HepG2 (cell line): ENCODE data around the gene LRRC3. TPM values are rescaled to one million over a fixed set of nuclear protein-coding genes. Genes with fewer than 3 reads are reported as not detected.

ENCODE experiments used
- ATAC-seq: fragments of 200-7000 bp; cut with Tn5 transposase; 3 replicates; pipeline ENCODE4 v1.9.1; 2020; ENCODE audit warnings: mild to moderate bottlenecking, moderate library complexity
- BruUV-seq: library from RNA; stranded (reverse); fragments of 400-500 nt; replicated peaks from 2 replicates; lab custom pipeline; 2021; lab: Mats Ljungman, UMichigan
- CTCF ChIA-PET: fragments of 300-600 bp; formaldehyde crosslinking; extraction: SDS; loops from one replicate; lab custom pipeline; 2021; ENCODE audit warnings: low total read pairs, inconsistent platforms, low intra/inter-chr PET ratio; lab: Yijun Ruan, JAX
- POLR2A ChIA-PET: fragments of 350-600 bp; sonication (Branson Sonifier 250); formaldehyde crosslinking; loops from one replicate; lab custom pipeline; 2020; ENCODE audit warnings: antibody characterized with exemption, inconsistent platforms; lab: Yijun Ruan, JAX
- DNase-seq: peaks from one replicate; pipeline ENCODE4 v3.0.0-alpha.2; 2015; ENCODE audit warnings: low spot score
- FAIRE-seq: peaks from 3 replicates; lab custom pipeline; 2011; peaks lifted over from hg19 to GRCh38; lab: Jason Lieb, UNC
- H2AFZ ChIP-seq: one replicate; pipeline ENCODE4 v1.6.1; 2011; ENCODE audit warnings: low read length, inconsistent platforms
- H3K27ac ChIP-seq: fragments of 300-600 bp; 3 replicates; pipeline ENCODE4 v1.8.0; 2011; ENCODE audit warnings: mixed run types, mild to moderate bottlenecking, mixed read lengths, low read length, inconsistent platforms; ENCODE audit not compliant: insufficient read depth; ENCODE audit errors: extremely low read length
- H3K27me3 ChIP-seq, 2 experiments: fragments of 200-600 bp in 1 of 2; 2 replicates in 1 of 2; 3 replicates in 1 of 2; pipeline versions ENCODE4 v1.6.0 to v1.8.0; 2011; ENCODE audit warnings: low read length in 2 of 2, mild to moderate bottlenecking in 2 of 2, moderate library complexity in 2 of 2, inconsistent platforms in 1 of 2; ENCODE audit not compliant: insufficient read depth in 2 of 2, control insufficient read depth in 1 of 2
- H3K36me3 ChIP-seq, 2 experiments: fragments of 200-600 bp in 1 of 2; replicated peaks in 1 of 2; 2 replicates in 1 of 2; 3 replicates in 1 of 2; pipeline versions ENCODE4 v1.5.1 to v1.8.0; 2011; ENCODE audit warnings: low read length in 2 of 2, inconsistent platforms in 1 of 2; ENCODE audit not compliant: insufficient read depth in 2 of 2, control insufficient read depth in 1 of 2
- H3K4me1 ChIP-seq: 2 replicates; pipeline ENCODE4 v1.5.1; 2012; ENCODE audit warnings: low read length, inconsistent platforms; ENCODE audit not compliant: insufficient read depth
- H3K4me2 ChIP-seq: 2 replicates; pipeline ENCODE4 v1.6.0; 2011; ENCODE audit warnings: low read depth, low read length, inconsistent platforms
- H3K4me3 ChIP-seq, 3 experiments: fragments of 200-600 bp in 1 of 3; sonication (generic), shearing (Covaris generic) in 1 of 3; replicated peaks in 1 of 3; 2 replicates each; pipeline ENCODE4 v1.5.1; 2011 to 2016; ENCODE audit warnings: low read length in 3 of 3, inconsistent platforms in 2 of 3, low read depth in 2 of 3, mild to moderate bottlenecking in 2 of 3, control low read depth in 1 of 3, mixed read lengths in 1 of 3; ENCODE audit not compliant: insufficient read depth in 1 of 3
- H3K79me2 ChIP-seq: one replicate; pipeline ENCODE4 v1.6.1; 2011; ENCODE audit warnings: low read length, inconsistent platforms; ENCODE audit not compliant: insufficient read depth
- H3K9ac ChIP-seq: 2 replicates; pipeline ENCODE4 v1.6.0; 2011; ENCODE audit warnings: mild to moderate bottlenecking, low read depth, low read length, inconsistent platforms; ENCODE audit not compliant: insufficient read depth
- H3K9me3 ChIP-seq: 2 replicates; pipeline ENCODE4 v1.5.1; 2012; ENCODE audit warnings: mild to moderate bottlenecking, low read length
- H4K20me1 ChIP-seq: 2 replicates; pipeline ENCODE4 v1.6.0; 2011; ENCODE audit warnings: inconsistent platforms, mild to moderate bottlenecking, low read length, moderate library complexity; ENCODE audit not compliant: insufficient read depth
- BCL6 ChIP-seq: IDR thresholded peaks from 2 replicates; pipeline ENCODE4 v1.6.1; 2016; ENCODE audit warnings: missing genetic modification reagents, missing compliant biosample characterization
- BHLHE40 ChIP-seq: IDR thresholded peaks from 2 replicates; pipeline ENCODE4 v1.6.1; 2011; ENCODE audit warnings: low read length, improper control_type of control experiment
- CREB3 ChIP-seq: sonication (generic); formaldehyde crosslinking; IDR thresholded peaks from 2 replicates; pipeline ENCODE4 v1.5.0; 2020; ENCODE audit warnings: missing genetic modification reagents
- DRAP1 ChIP-seq: IDR thresholded peaks from 2 replicates; pipeline ENCODE4 v1.6.1; 2016; ENCODE audit warnings: missing genetic modification reagents, missing compliant biosample characterization
- E2F5 ChIP-seq: sonication (generic); formaldehyde crosslinking; conservative IDR thresholded peaks from 2 replicates; pipeline ENCODE4 v1.4.0; 2020; ENCODE audit warnings: missing genetic modification reagents
- GABPA ChIP-seq, 2 experiments: IDR thresholded peaks; 2 replicates each; pipeline ENCODE4 v1.6.1; 2011 to 2016; ENCODE audit warnings: low read depth in 2 of 2, low read length in 1 of 2, missing biosample characterization in 1 of 2, missing genetic modification characterization in 1 of 2
- HIVEP1 ChIP-seq: sonication (generic); formaldehyde crosslinking; IDR thresholded peaks from 2 replicates; pipeline ENCODE4 v1.4.0; 2020; ENCODE audit warnings: mild to moderate bottlenecking, missing genetic modification reagents
- HNRNPK ChIP-seq: fragments of 200-400 bp; formaldehyde crosslinking; IDR thresholded peaks from 2 replicates; pipeline ENCODE4 v1.6.1; 2018; ENCODE audit warnings: low read length, low read depth, moderate library complexity, mild to moderate bottlenecking; ENCODE audit not compliant: poor library complexity, severe bottlenecking
- JUND ChIP-seq: sonication (generic); formaldehyde crosslinking; IDR thresholded peaks from 2 replicates; pipeline ENCODE4 v1.8.0; 2022; ENCODE audit warnings: mild to moderate bottlenecking, missing genetic modification reagents
- NFYC ChIP-seq: IDR thresholded peaks from 2 replicates; pipeline ENCODE4 v1.6.1; 2016; ENCODE audit warnings: missing genetic modification reagents, missing compliant biosample characterization
- POLR2A ChIP-seq, 2 experiments: IDR thresholded peaks; 2 replicates each; pipeline ENCODE4 v1.6.1; 2011; ENCODE audit warnings: low read depth in 2 of 2, low read length in 2 of 2, mild to moderate bottlenecking in 1 of 2, moderate library complexity in 1 of 2; ENCODE audit not compliant: insufficient read depth in 1 of 2
- POLR2AphosphoS5 ChIP-seq: IDR thresholded peaks from 2 replicates; pipeline ENCODE4 v1.6.1; 2012; ENCODE audit warnings: low read depth, low read length
- POLR2G ChIP-seq: fragments of 200-400 bp; formaldehyde crosslinking; IDR thresholded peaks from 2 replicates; pipeline ENCODE4 v1.6.1; 2018; ENCODE audit warnings: mild to moderate bottlenecking, low read depth, low read length, moderate library complexity
- RBM22 ChIP-seq: fragments of 200-400 bp; formaldehyde crosslinking; optimal IDR thresholded peaks from 2 replicates; pipeline ENCODE3; 2017; ENCODE audit warnings: mild to moderate bottlenecking, low read length, moderate library complexity
- ZBTB33 ChIP-seq: sonication (generic); formaldehyde crosslinking; IDR thresholded peaks from 2 replicates; pipeline ENCODE4 v1.4.0; 2020; ENCODE audit warnings: missing genetic modification reagents
- ZBTB7A ChIP-seq: sonication (generic); formaldehyde crosslinking; IDR thresholded peaks from 2 replicates; pipeline ENCODE4 v1.8.0; 2022; ENCODE audit warnings: mild to moderate bottlenecking, missing genetic modification reagents
- ZNF274 ChIP-seq: sonication (generic); formaldehyde crosslinking; IDR thresholded peaks from 2 replicates; pipeline ENCODE4 v1.5.1; 2020; ENCODE audit warnings: mild to moderate bottlenecking, missing genetic modification reagents
- ZNF816 ChIP-seq: sonication (generic); formaldehyde crosslinking; IDR thresholded peaks from 2 replicates; pipeline ENCODE4 v1.8.0; 2022; ENCODE audit warnings: missing genetic modification reagents, mild to moderate bottlenecking, borderline replicate concordance
- WGBS: methylation state at CpG from one replicate; pipeline ENCODE4 v1.1.6; 2017; ENCODE audit warnings: low lambda C conversion rate; 5-methylcytosine and 5-hydroxymethylcytosine counted together
- in situ Hi-C: cut with HindIII; loops from 2 replicates; pipeline ENCODE4 v1.10.0; 2017; ENCODE audit warnings: low pct_unique_long_range_greater_than_20kb; ENCODE audit not compliant: extremely low pct_ligation_motif_present
- intact Hi-C: fragments of 100-400 bp; cut with micrococcal nuclease; formaldehyde crosslinking; loops from one replicate; pipeline ENCODE4 v1.10.0; 2022; ENCODE audit not compliant: unreplicated experiment
- polyA plus RNA-seq, 8 experiments: library from polyadenylated mRNA; depleted of rRNA in 3 of 8; stranded (reverse) in 7 of 8; unstranded in 1 of 8; fragments of >200 nt; fragmentation: Illumina TruSeq in 4 of 8; extraction: Trizol in 4 of 8; gene quantifications; 2 replicates each; pipeline versions ENCODE4 v1.2.1 to v1.2.3, GENCODE V29; 2011 to 2016; ENCODE audit warnings: low read depth in 4 of 8, missing spikeins in 1 of 8, mixed read lengths in 1 of 8; ENCODE audit not compliant: insufficient read depth in 1 of 8
- total RNA-seq, 5 experiments: library from RNA; depleted of rRNA; stranded (reverse); fragments of >200 nt; fragmentation: Illumina TruSeq; extraction: Trizol; gene quantifications; 2 replicates each; pipeline ENCODE4 v1.2.3, GENCODE V29; 2016; ENCODE audit warnings: low read depth in 1 of 5

Gene LRRC3
- total and polyA plus RNA-seq, 2 of the 13 experiments (the other 11 are each of a cell fraction or from before 2014, with no cell fraction given): 4.8 to 16.5 TPM

GRCh38 chr21:44484498-44485253, 29.4 kb downstream of the LRRC3 start:
- no peak for FAIRE-seq
- Histone ChIP-seq H3K9me3 (no peaks in the 10 kb centered on the region), H3K4me2 (peak overlapping the region; percentile 97), H3K9ac (peak overlapping the region; percentile 95), H3K27ac (peak overlapping the region; percentile 90), H3K36me3 (peaks cover 5% of the 10 kb centered on the region in 2 experiments; a peak in 2 of 5 replicates), H3K27me3 (no peaks in the 10 kb centered on the region; a peak in 1 of 5 replicates), H3K4me3 (peak overlapping the region; percentile 64 to 81 (median 69)), H2AFZ (no peak overlapping the region), H4K20me1 (no peaks in the 10 kb centered on the region), H3K4me1 (peaks cover 79% of the 10 kb centered on the region), H3K79me2 (peaks cover 49% of the 10 kb centered on the region)
- in situ Hi-C loops (loop anchor here (5.0 kb wide), 2 partner anchors 42 to 107 kb away; no protein-coding TSS in a partner anchor), intact Hi-C loops (loop anchor here (10.0 kb wide), 1 partner anchor 180 kb away; the partner anchor contains the start of gene PFKL)
- TF ChIP-seq ZBTB7A (CRISPR knock-in tag) (no peak), BCL6 (CRISPR knock-in tag) (peak; percentile 27; the same call in 1 of the 2 replicates), POLR2G (peak; percentile 41; the same call in 1 of the 2 replicates), HIVEP1 (CRISPR knock-in tag) (no peak), ZBTB33 (0 out of 2 replicates have a peak, but pooled peaks have one; percentile 14), ZNF816 (0 out of 2 replicates have a peak, but pooled peaks have one; percentile 5), CREB3 (CRISPR knock-in tag) (0 out of 2 replicates have a peak, but pooled peaks have one; percentile 2), BHLHE40 (no peak), RBM22 (no peak), DRAP1 (CRISPR knock-in tag) (peak; percentile 72), NFYC (CRISPR knock-in tag) (peak; percentile 66), E2F5 (CRISPR knock-in tag) (no peak), POLR2AphosphoS5 (peak; percentile 66; the same call in 1 of the 2 replicates), POLR2A (IDR thresholded peaks at IDR 0.05; ENCODE audit: insufficient read depth in 1 of 2, low read depth in 2 of 2, low read length in 2 of 2) (0 out of 4 replicates have a peak, but pooled peaks of 1 of the 2 experiments have one; percentile 32), HNRNPK (peak; percentile 41), JUND (no peak), GABPA (IDR thresholded peaks at IDR 0.05; ENCODE audit: low read depth, low read length) (no peak), GABPA (CRISPR knock-in tag; IDR thresholded peaks at IDR 0.05; ENCODE audit: low read depth) (peak; percentile 64; the same call in 1 of the 2 replicates), ZNF274 (CRISPR knock-in tag) (no peak)
- DNase-seq: peak; percentile 48
- ATAC-seq: peak; percentile 7; the same call in 1 of the 3 replicates
- 80% methylated on average over 42 of the region's 43 CpGs for WGBS
- BruUV-seq: no TSS peak
- CTCF ChIA-PET: no interaction called here
- POLR2A ChIA-PET: interaction anchor here (0.6 to 6.0 kb wide), 7 partner anchors 9 to 146 kb away, joined by 3 to 115 read pairs (median 27); partner anchors contain the start of genes CFAP410 and LRRC3
